WTC11 (cell line): ENCODE measurements around the gene ATM. TPM values are rescaled to one million over a fixed set of nuclear protein-coding genes. Genes with fewer than 3 reads are reported as not detected.

Source experiments
- ATAC-seq: fragments of 200-7000 bp; cut with Tn5 transposase; 2 replicates; pipeline ENCODE4 v1.10.0; 2021; ENCODE audit warnings: mild to moderate bottlenecking, moderate library complexity
- CTCF ChIA-PET: fragments of 300-600 bp; sonication (Branson Sonifier 250); formaldehyde crosslinking; loops from one replicate; lab custom pipeline; 2021; ENCODE audit warnings: antibody characterized with exemption; lab: Charles Lee
- POLR2A ChIA-PET: fragments of 350-600 bp; sonication (Branson Sonifier 250); formaldehyde crosslinking; loops from one replicate; lab custom pipeline; 2021; ENCODE audit warnings: antibody characterized with exemption; lab: Charles Lee
- DNase-seq: peaks from one replicate; pipeline ENCODE4 v3.0.0; 2021; ENCODE audit warnings: low spot score
- H3K27ac Mint-ChIP-seq: 2 replicates; pipeline ENCODE4 v1.8.0; 2021; ENCODE audit warnings: mixed read lengths
- H3K27me3 Mint-ChIP-seq: 2 replicates; pipeline ENCODE4 v1.8.0; 2021; ENCODE audit warnings: low read depth, mild to moderate bottlenecking, moderate library complexity, mixed read lengths
- H3K36me3 Mint-ChIP-seq: 2 replicates; pipeline ENCODE4 v1.8.0; 2021; ENCODE audit warnings: mixed read lengths
- H3K4me1 Mint-ChIP-seq: 2 replicates; pipeline ENCODE4 v1.8.0; 2022; ENCODE audit warnings: mixed read lengths
- H3K4me3 Mint-ChIP-seq: 2 replicates; pipeline ENCODE4 v1.8.0; 2021; ENCODE audit warnings: mild to moderate bottlenecking, moderate library complexity, mixed read lengths
- H3K9me3 Mint-ChIP-seq: 2 replicates; pipeline ENCODE4 v1.8.0; 2021; ENCODE audit warnings: mixed read lengths
- AFF4 ChIP-seq: sonication (generic); formaldehyde crosslinking; IDR thresholded peaks from 2 replicates; pipeline ENCODE4 v1.8.1; 2023; ENCODE audit warnings: mild to moderate bottlenecking, missing genetic modification reagents, borderline replicate concordance
- CBFB ChIP-seq: sonication (generic); formaldehyde crosslinking; IDR thresholded peaks from 2 replicates; pipeline ENCODE4 v1.8.1; 2022; ENCODE audit warnings: mild to moderate bottlenecking, low read depth, missing genetic modification reagents
- E2F5 ChIP-seq: sonication (generic); formaldehyde crosslinking; IDR thresholded peaks from 2 replicates; pipeline ENCODE4 v1.8.1; 2022; ENCODE audit warnings: mild to moderate bottlenecking, moderate library complexity, missing genetic modification reagents
- ETV6 ChIP-seq: sonication (generic); formaldehyde crosslinking; IDR thresholded peaks from 2 replicates; pipeline ENCODE4 v1.8.1; 2022; ENCODE audit warnings: mild to moderate bottlenecking, missing genetic modification reagents
- GABPB1 ChIP-seq: sonication (generic); formaldehyde crosslinking; IDR thresholded peaks from 2 replicates; pipeline ENCODE4 v1.8.1; 2023; ENCODE audit warnings: mild to moderate bottlenecking, missing genetic modification reagents
- JUN ChIP-seq: sonication (generic); formaldehyde crosslinking; IDR thresholded peaks from 2 replicates; pipeline ENCODE4 v1.8.0; 2023; ENCODE audit warnings: mild to moderate bottlenecking, missing genetic modification reagents
- OVOL2 ChIP-seq: fragments of 250-450 bp; sonication (Bioruptor Pico); IDR thresholded peaks from 2 replicates; pipeline ENCODE4 v1.9.0; 2021; ENCODE audit warnings: mild to moderate bottlenecking, borderline replicate concordance
- RORB ChIP-seq: fragments of 250-450 bp; sonication (Bioruptor Pico); IDR thresholded peaks from 2 replicates; pipeline ENCODE4 v1.9.0; 2021; ENCODE audit warnings: mild to moderate bottlenecking
- ZNF232 ChIP-seq: sonication (generic); formaldehyde crosslinking; IDR thresholded peaks from 2 replicates; pipeline ENCODE4 v1.8.0; 2022; ENCODE audit warnings: mild to moderate bottlenecking, missing genetic modification reagents
- ZNF671 ChIP-seq: fragments of 250-450 bp; sonication (Bioruptor Pico); IDR thresholded peaks from 2 replicates; pipeline ENCODE4 v1.8.0; 2021; ENCODE audit warnings: mild to moderate bottlenecking
- total RNA-seq: library from RNA; stranded (reverse); gene quantifications from 3 replicates; pipeline ENCODE4 v1.2.3, GENCODE V29; 2021
- TF ChIP-seq, protein P1 (sequence below): sonication (generic); formaldehyde crosslinking; IDR thresholded peaks from 2 replicates; pipeline ENCODE4 v1.8.0; 2023; ENCODE audit warnings: missing genetic modification reagents
- TF ChIP-seq, protein P2 (sequence below): sonication (generic); formaldehyde crosslinking; conservative IDR thresholded peaks from 2 replicates; pipeline ENCODE4 v1.8.1; 2023; ENCODE audit warnings: mild to moderate bottlenecking, low read depth, missing genetic modification reagents, moderate library complexity
- TF ChIP-seq, protein P3 (sequence below): sonication (generic); formaldehyde crosslinking; IDR thresholded peaks from 2 replicates; pipeline ENCODE4 v1.8.0; 2022; ENCODE audit warnings: mild to moderate bottlenecking, missing genetic modification reagents
- TF ChIP-seq, protein P4 (sequence below): sonication (generic); formaldehyde crosslinking; IDR thresholded peaks from 2 replicates; pipeline ENCODE4 v1.8.1; 2022; ENCODE audit warnings: low read depth, mild to moderate bottlenecking, moderate library complexity, missing genetic modification reagents, borderline replicate concordance
- TF ChIP-seq, protein P5 (sequence below): sonication (generic); formaldehyde crosslinking; IDR thresholded peaks from 2 replicates; pipeline ENCODE4 v1.8.1; 2022; ENCODE audit warnings: mild to moderate bottlenecking, missing genetic modification reagents, moderate library complexity, borderline replicate concordance

The ATM gene
- total RNA-seq, 1 experiment from 2014 or later, result 49.5 TPM

- POLR2A ChIA-PET, result no interaction called here
- no peaks in the 10 kb centered on the region for H3K27me3 Mint-ChIP-seq
- H3K27ac Mint-ChIP-seq, result no peak overlapping the region
- no peak overlapping the region for H3K4me3 Mint-ChIP-seq
- no peak for DNase-seq
- CTCF ChIA-PET, result no interaction called here
- H3K9me3 Mint-ChIP-seq, result no peaks in the 10 kb centered on the region
- TF ChIP-seq OVOL2 (CRISPR knock-in tag) (no peak), JUN (CRISPR knock-in tag) (no peak), GABPB1 (CRISPR knock-in tag) (no peak), RORB (CRISPR knock-in tag) (no peak), E2F5 (CRISPR knock-in tag) (no peak), ZNF671 (CRISPR knock-in tag) (no peak), AFF4 (CRISPR knock-in tag) (no peak), CBFB (no peak), ETV6 (CRISPR knock-in tag) (no peak)
- TF ChIP-seq, protein P1, sequence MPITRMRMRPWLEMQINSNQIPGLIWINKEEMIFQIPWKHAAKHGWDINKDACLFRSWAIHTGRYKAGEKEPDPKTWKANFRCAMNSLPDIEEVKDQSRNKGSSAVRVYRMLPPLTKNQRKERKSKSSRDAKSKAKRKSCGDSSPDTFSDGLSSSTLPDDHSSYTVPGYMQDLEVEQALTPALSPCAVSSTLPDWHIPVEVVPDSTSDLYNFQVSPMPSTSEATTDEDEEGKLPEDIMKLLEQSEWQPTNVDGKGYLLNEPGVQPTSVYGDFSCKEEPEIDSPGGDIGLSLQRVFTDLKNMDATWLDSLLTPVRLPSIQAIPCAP, result no peak
- TF ChIP-seq, protein P2, sequence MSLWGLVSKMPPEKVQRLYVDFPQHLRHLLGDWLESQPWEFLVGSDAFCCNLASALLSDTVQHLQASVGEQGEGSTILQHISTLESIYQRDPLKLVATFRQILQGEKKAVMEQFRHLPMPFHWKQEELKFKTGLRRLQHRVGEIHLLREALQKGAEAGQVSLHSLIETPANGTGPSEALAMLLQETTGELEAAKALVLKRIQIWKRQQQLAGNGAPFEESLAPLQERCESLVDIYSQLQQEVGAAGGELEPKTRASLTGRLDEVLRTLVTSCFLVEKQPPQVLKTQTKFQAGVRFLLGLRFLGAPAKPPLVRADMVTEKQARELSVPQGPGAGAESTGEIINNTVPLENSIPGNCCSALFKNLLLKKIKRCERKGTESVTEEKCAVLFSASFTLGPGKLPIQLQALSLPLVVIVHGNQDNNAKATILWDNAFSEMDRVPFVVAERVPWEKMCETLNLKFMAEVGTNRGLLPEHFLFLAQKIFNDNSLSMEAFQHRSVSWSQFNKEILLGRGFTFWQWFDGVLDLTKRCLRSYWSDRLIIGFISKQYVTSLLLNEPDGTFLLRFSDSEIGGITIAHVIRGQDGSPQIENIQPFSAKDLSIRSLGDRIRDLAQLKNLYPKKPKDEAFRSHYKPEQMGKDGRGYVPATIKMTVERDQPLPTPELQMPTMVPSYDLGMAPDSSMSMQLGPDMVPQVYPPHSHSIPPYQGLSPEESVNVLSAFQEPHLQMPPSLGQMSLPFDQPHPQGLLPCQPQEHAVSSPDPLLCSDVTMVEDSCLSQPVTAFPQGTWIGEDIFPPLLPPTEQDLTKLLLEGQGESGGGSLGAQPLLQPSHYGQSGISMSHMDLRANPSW, result no peak
- H3K36me3 Mint-ChIP-seq, result peaks cover 64% of the 10 kb centered on the region
- no peak for ATAC-seq
- no peaks in the 10 kb centered on the region for H3K4me1 Mint-ChIP-seq
These were observed 45.3 kb upstream of the ATM start for GRCh38 chr11:108177570-108177969.

GRCh38 chr11:108193725-108194124 lies 29.1 kb upstream of the ATM start:
- no peak for ATAC-seq
- POLR2A ChIA-PET, result no interaction called here
- no peaks in the 10 kb centered on the region for H3K27me3 Mint-ChIP-seq
- no peaks in the 10 kb centered on the region for H3K9me3 Mint-ChIP-seq
- CTCF ChIA-PET, result no interaction called here
- no peak for DNase-seq
- H3K27ac Mint-ChIP-seq, result no peak overlapping the region
- TF ChIP-seq, protein P3, sequence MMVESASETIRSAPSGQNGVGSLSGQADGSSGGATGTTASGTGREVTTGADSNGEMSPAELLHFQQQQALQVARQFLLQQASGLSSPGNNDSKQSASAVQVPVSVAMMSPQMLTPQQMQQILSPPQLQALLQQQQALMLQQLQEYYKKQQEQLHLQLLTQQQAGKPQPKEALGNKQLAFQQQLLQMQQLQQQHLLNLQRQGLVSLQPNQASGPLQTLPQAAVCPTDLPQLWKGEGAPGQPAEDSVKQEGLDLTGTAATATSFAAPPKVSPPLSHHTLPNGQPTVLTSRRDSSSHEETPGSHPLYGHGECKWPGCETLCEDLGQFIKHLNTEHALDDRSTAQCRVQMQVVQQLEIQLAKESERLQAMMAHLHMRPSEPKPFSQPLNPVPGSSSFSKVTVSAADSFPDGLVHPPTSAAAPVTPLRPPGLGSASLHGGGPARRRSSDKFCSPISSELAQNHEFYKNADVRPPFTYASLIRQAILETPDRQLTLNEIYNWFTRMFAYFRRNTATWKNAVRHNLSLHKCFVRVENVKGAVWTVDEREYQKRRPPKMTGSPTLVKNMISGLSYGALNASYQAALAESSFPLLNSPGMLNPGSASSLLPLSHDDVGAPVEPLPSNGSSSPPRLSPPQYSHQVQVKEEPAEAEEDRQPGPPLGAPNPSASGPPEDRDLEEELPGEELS (CRISPR knock-in tag), result no peak
- TF ChIP-seq ZNF232 (CRISPR knock-in tag), result no peak
- TF ChIP-seq, protein P4, sequence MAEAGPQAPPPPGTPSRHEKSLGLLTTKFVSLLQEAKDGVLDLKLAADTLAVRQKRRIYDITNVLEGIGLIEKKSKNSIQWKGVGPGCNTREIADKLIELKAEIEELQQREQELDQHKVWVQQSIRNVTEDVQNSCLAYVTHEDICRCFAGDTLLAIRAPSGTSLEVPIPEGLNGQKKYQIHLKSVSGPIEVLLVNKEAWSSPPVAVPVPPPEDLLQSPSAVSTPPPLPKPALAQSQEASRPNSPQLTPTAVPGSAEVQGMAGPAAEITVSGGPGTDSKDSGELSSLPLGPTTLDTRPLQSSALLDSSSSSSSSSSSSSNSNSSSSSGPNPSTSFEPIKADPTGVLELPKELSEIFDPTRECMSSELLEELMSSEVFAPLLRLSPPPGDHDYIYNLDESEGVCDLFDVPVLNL (CRISPR knock-in tag), result no peak
- TF ChIP-seq, protein P5, sequence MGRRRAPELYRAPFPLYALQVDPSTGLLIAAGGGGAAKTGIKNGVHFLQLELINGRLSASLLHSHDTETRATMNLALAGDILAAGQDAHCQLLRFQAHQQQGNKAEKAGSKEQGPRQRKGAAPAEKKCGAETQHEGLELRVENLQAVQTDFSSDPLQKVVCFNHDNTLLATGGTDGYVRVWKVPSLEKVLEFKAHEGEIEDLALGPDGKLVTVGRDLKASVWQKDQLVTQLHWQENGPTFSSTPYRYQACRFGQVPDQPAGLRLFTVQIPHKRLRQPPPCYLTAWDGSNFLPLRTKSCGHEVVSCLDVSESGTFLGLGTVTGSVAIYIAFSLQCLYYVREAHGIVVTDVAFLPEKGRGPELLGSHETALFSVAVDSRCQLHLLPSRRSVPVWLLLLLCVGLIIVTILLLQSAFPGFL (CRISPR knock-in tag), result no peak
- H3K4me1 Mint-ChIP-seq, result peaks cover 1% of the 10 kb centered on the region; the same call in 1 of the 2 replicates
- no peak overlapping the region for H3K4me3 Mint-ChIP-seq
- H3K36me3 Mint-ChIP-seq, result peaks cover 53% of the 10 kb centered on the region
